ENCODE measurements around the gene MKRN2. TPM values are rescaled to one million over a fixed set of nuclear protein-coding genes. Genes with fewer than 3 reads are reported as not detected.

MKRN2 gene
- total RNA-seq, 1 donor from 2014 or later: 23.4 TPM

- no peak overlapping the region for H3K4me3 Mint-ChIP-seq (ENCODE audit: low read depth)
- no peaks in the 10 kb centered on the region for H3K27me3 Mint-ChIP-seq
- H3K27ac Mint-ChIP-seq: peak overlapping the region; percentile 56
- H3K9me3 Mint-ChIP-seq (ENCODE audit: low read depth): no peaks in the 10 kb centered on the region
- no peak for TF ChIP-seq CTCF (IDR thresholded peaks at IDR 0.05; ENCODE audit: unreplicated experiment)
- no peak for DNase-seq (ENCODE audit: low spot score, unreplicated experiment)
- H3K4me1 Mint-ChIP-seq (ENCODE audit: low read depth): no peaks in the 10 kb centered on the region
- H3K36me3 Mint-ChIP-seq (ENCODE audit: insufficient read depth): peaks cover 23% of the 10 kb centered on the region
Observed at GRCh38 chr3:12608376-12608775, 51.5 kb downstream of the MKRN2 start.

- Mint-ChIP-seq H3K4me1 (ENCODE audit: low read depth) (peaks cover 3% of the 10 kb centered on the region), H3K4me3 (ENCODE audit: low read depth) (no peak overlapping the region), H3K27ac (no peak overlapping the region), H3K27me3 (no peaks in the 10 kb centered on the region), H3K36me3 (ENCODE audit: insufficient read depth) (peaks cover 21% of the 10 kb centered on the region), H3K9me3 (ENCODE audit: low read depth) (no peaks in the 10 kb centered on the region)
- no peak for TF ChIP-seq CTCF (IDR thresholded peaks at IDR 0.05; ENCODE audit: unreplicated experiment)
- no peak for DNase-seq (ENCODE audit: low spot score, unreplicated experiment)
Observed at GRCh38 chr3:12611117-12611516, 54.2 kb downstream of the MKRN2 start.

GRCh38 chr3:12612514-12613226, 55.8 kb downstream of the MKRN2 start:
- H3K36me3 Mint-ChIP-seq (ENCODE audit: insufficient read depth): peaks cover 19% of the 10 kb centered on the region
- TF ChIP-seq CTCF (IDR thresholded peaks at IDR 0.05; ENCODE audit: unreplicated experiment): no peak
- H3K9me3 Mint-ChIP-seq (ENCODE audit: low read depth): no peaks in the 10 kb centered on the region
- H3K4me3 Mint-ChIP-seq (ENCODE audit: low read depth): no peak overlapping the region
- no peak overlapping the region for H3K27ac Mint-ChIP-seq
- peaks cover 3% of the 10 kb centered on the region for H3K4me1 Mint-ChIP-seq (ENCODE audit: low read depth)
- H3K27me3 Mint-ChIP-seq: no peaks in the 10 kb centered on the region
- DNase-seq (ENCODE audit: low spot score, unreplicated experiment): no peak

GRCh38 chr3:12613250-12613649, 56.4 kb downstream of the MKRN2 start:
- DNase-seq (ENCODE audit: low spot score, unreplicated experiment): no peak

GRCh38 chr3:12615266-12615665, 58.4 kb downstream of the MKRN2 start:
- H3K4me3 Mint-ChIP-seq (ENCODE audit: low read depth): no peak overlapping the region
- no peaks in the 10 kb centered on the region for H3K27me3 Mint-ChIP-seq
- no peaks in the 10 kb centered on the region for H3K9me3 Mint-ChIP-seq (ENCODE audit: low read depth)
- H3K4me1 Mint-ChIP-seq (ENCODE audit: low read depth): peaks cover 3% of the 10 kb centered on the region
- no peak overlapping the region for H3K27ac Mint-ChIP-seq
- peaks cover 16% of the 10 kb centered on the region for H3K36me3 Mint-ChIP-seq (ENCODE audit: insufficient read depth)
- no peak for TF ChIP-seq CTCF (IDR thresholded peaks at IDR 0.05; ENCODE audit: unreplicated experiment)
- DNase-seq (ENCODE audit: low spot score, unreplicated experiment): no peak

More at GRCh38 chr3:12613250-12613649, 56.4 kb downstream of the MKRN2 start:
- no peak overlapping the region for H3K4me3 Mint-ChIP-seq (ENCODE audit: low read depth)
- peaks cover 22% of the 10 kb centered on the region for H3K36me3 Mint-ChIP-seq (ENCODE audit: insufficient read depth)
- no peaks in the 10 kb centered on the region for H3K9me3 Mint-ChIP-seq (ENCODE audit: low read depth)
- TF ChIP-seq CTCF (IDR thresholded peaks at IDR 0.05; ENCODE audit: unreplicated experiment): no peak
- peak overlapping the region; percentile 30 for H3K27ac Mint-ChIP-seq
- H3K27me3 Mint-ChIP-seq: no peaks in the 10 kb centered on the region
- H3K4me1 Mint-ChIP-seq (ENCODE audit: low read depth): peaks cover 3% of the 10 kb centered on the region

Measured in progenitor cell of endocrine pancreas (in vitro differentiated cells).